ACC112 (cell line): ENCODE results near the gene LRIG2.

Experiments used
- H2AFZ ChIP-seq: fragments of 200-600 bp; sonication (generic); one replicate; pipeline ENCODE4 v1.6.0; 2017; ENCODE audit warnings: antibody characterized with exemption, low read length; ENCODE audit not compliant: unreplicated experiment
- H3K27ac ChIP-seq: fragments of 200-600 bp; sonication (generic); 2 replicates; pipeline ENCODE4 v1.5.1; 2014; ENCODE audit warnings: low read depth, mild to moderate bottlenecking, antibody characterized with exemption, low read length, moderate library complexity
- H3K27me3 ChIP-seq: fragments of 200-600 bp; sonication (generic); 2 replicates; pipeline ENCODE4 v1.6.1; 2014; ENCODE audit warnings: mild to moderate bottlenecking, antibody characterized with exemption, low read length, moderate library complexity, mixed read lengths; ENCODE audit not compliant: insufficient read depth
- H3K36me3 ChIP-seq: fragments of 200-600 bp; sonication (generic); 2 replicates; pipeline ENCODE4 v1.6.1; 2016; ENCODE audit warnings: mild to moderate bottlenecking, antibody characterized with exemption, low read length, moderate library complexity, mixed read lengths; ENCODE audit not compliant: insufficient read depth
- H3K4me1 ChIP-seq: fragments of 200-600 bp; sonication (generic); one replicate; pipeline ENCODE4 v1.6.1; 2016; ENCODE audit warnings: low read length, mixed read lengths; ENCODE audit not compliant: insufficient read depth, unreplicated experiment, control insufficient read depth
- H3K4me3 ChIP-seq: fragments of 200-600 bp; sonication (generic); 2 replicates; pipeline ENCODE4 v1.5.1; 2014; ENCODE audit warnings: mild to moderate bottlenecking, low read depth, low read length
- H3K79me2 ChIP-seq: fragments of 200-600 bp; sonication (generic); one replicate; pipeline ENCODE4 v1.6.0; 2016; ENCODE audit warnings: low read length; ENCODE audit not compliant: control insufficient read depth, unreplicated experiment, insufficient read depth

Gene LRIG2

DNA sequence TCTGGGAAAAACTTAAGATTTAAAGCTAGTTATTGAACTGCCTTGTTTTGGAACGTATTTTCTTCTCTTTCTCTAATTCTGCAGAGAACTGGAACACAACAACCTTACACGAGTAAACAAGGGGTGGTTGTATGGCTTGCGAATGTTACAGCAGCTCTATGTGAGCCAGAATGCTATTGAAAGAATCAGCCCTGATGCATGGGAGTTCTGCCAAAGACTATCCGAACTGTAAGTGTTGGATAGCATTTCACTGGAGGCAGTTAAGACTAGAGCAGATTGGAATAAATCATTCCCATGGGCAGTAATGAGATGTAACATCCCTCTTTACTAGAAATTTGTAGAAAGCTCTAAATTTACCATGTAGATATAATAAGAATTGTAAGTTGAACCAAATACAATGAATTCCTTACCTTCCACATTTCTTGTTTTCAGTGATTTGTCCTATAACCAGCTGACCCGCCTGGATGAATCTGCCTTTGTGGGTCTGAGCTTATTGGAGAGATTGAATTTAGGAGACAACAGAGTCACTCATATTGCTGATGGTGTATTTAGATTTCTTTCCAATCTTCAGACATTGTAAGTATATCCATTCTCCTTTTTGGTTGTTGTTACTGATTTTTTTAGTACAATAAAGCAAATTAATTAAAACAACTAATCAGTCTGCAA, 22.9 kb downstream of the LRIG2 start:
- H3K4me1 ChIP-seq = no peaks in the 10 kb centered on the region
- no peaks in the 10 kb centered on the region for H3K27me3 ChIP-seq
- peaks cover 11% of the 10 kb centered on the region for H3K79me2 ChIP-seq
- H3K4me3 ChIP-seq = no peak overlapping the region
- H2AFZ ChIP-seq = no peak overlapping the region
- H3K27ac ChIP-seq = no peak overlapping the region
- peaks cover 42% of the 10 kb centered on the region for H3K36me3 ChIP-seq

DNA sequence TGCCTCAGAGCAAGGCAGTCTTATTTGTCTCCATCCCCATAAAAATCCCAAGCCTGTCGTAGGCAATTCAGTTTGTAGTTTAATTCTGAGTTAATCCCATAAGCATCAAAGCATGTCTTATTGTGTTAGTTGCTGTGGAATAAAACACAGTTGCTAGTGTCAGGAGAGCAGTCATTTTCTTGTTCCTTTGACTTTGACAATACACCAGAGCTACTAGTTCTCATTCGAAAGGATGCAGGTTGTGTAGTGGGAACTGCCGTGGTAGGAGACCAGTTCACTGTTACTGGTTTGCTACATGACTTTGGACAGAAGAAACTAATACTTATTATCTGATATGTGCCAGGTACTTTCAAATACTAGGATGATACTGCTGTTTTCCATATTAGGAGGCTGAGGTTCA, 23.5 kb downstream of the LRIG2 start:
- Histone ChIP-seq H3K4me1 (no peaks in the 10 kb centered on the region), H3K79me2 (peaks cover 10% of the 10 kb centered on the region), H2AFZ (no peak overlapping the region), H3K36me3 (peaks cover 42% of the 10 kb centered on the region), H3K27ac (no peak overlapping the region), H3K4me3 (no peak overlapping the region), H3K27me3 (no peaks in the 10 kb centered on the region)

DNA sequence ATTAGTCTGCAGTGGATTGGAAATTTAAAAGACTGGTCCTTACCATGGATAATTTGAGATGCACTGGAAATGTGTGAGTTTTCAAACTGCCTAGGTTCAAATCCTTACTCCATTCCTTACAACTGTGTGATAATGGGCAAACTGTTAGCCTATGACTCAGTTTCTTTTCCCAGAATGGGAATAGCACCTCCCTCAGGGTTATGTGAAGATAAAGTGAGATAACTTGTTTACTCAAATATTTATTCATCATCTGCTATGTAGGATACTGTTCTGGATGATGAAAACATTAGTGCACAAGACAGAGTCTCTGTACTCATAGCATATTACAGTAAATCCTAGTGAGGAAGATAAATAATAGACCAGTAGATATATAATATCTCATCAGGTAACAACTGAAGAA, 28.6 kb downstream of the LRIG2 start:
- Histone ChIP-seq H2AFZ (no peak overlapping the region), H3K4me3 (no peak overlapping the region), H3K79me2 (peaks cover 2% of the 10 kb centered on the region), H3K27ac (no peak overlapping the region), H3K36me3 (peaks cover 46% of the 10 kb centered on the region), H3K27me3 (no peaks in the 10 kb centered on the region), H3K4me1 (no peaks in the 10 kb centered on the region)

- H2AFZ ChIP-seq = no peak overlapping the region
- no peak overlapping the region for H3K4me3 ChIP-seq
- H3K27me3 ChIP-seq = no peaks in the 10 kb centered on the region
- no peak overlapping the region for H3K27ac ChIP-seq
- H3K4me1 ChIP-seq = no peaks in the 10 kb centered on the region
- H3K79me2 ChIP-seq = no peaks in the 10 kb centered on the region
- H3K36me3 ChIP-seq = peaks cover 37% of the 10 kb centered on the region
Measured at GRCh38 chr1:113103048-113103447, 30.1 kb downstream of the LRIG2 start.

DNA sequence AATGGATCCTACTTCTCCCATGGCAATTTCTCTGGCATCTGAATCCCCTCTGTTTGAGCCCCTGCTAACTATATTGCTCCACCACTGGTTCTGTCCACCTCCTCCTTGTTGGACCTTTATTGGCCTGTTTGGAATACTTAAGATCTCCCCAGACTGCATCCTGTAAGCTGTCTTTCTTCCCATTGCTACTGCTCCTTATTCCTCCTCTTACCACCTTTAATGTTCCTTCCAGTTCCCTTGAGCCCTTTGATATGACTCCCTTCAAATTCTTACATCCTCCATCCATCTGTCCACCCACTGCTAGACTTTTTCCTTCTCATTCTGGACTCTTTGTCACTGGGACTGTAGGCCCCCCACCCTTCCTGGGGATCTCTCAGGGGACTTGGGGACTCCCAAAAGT, 31.0 kb downstream of the LRIG2 start:
- Histone ChIP-seq H3K36me3 (peaks cover 32% of the 10 kb centered on the region), H2AFZ (no peak overlapping the region), H3K4me1 (no peaks in the 10 kb centered on the region), H3K79me2 (no peaks in the 10 kb centered on the region), H3K27ac (no peak overlapping the region), H3K27me3 (no peaks in the 10 kb centered on the region), H3K4me3 (no peak overlapping the region)

- Histone ChIP-seq H2AFZ (no peak overlapping the region), H3K36me3 (peaks cover 23% of the 10 kb centered on the region), H3K27ac (no peak overlapping the region), H3K79me2 (no peaks in the 10 kb centered on the region), H3K4me3 (no peak overlapping the region), H3K4me1 (peaks cover 9% of the 10 kb centered on the region), H3K27me3 (no peaks in the 10 kb centered on the region)
Measured at GRCh38 chr1:113106910-113107309, 33.9 kb downstream of the LRIG2 start.

GRCh38 chr1:113109908-113110554, 37.0 kb downstream of the LRIG2 start:
- H3K4me1 ChIP-seq = peaks cover 9% of the 10 kb centered on the region
- no peaks in the 10 kb centered on the region for H3K27me3 ChIP-seq
- H3K79me2 ChIP-seq = no peaks in the 10 kb centered on the region
- H3K36me3 ChIP-seq = peaks cover 25% of the 10 kb centered on the region
- H3K4me3 ChIP-seq = no peak overlapping the region
- no peak overlapping the region for H2AFZ ChIP-seq
- H3K27ac ChIP-seq = peak overlapping the region; percentile 94

- Histone ChIP-seq H3K4me1 (no peaks in the 10 kb centered on the region), H3K27me3 (no peaks in the 10 kb centered on the region), H3K4me3 (no peak overlapping the region), H3K79me2 (no peaks in the 10 kb centered on the region), H3K27ac (no peak overlapping the region), H2AFZ (no peak overlapping the region), H3K36me3 (peaks cover 43% of the 10 kb centered on the region)
Measured at GRCh38 chr1:113118266-113118665, 45.3 kb downstream of the LRIG2 start.

- no peak overlapping the region for H3K27ac ChIP-seq
- H3K4me1 ChIP-seq = no peaks in the 10 kb centered on the region
- H3K36me3 ChIP-seq = peaks cover 36% of the 10 kb centered on the region
- H3K27me3 ChIP-seq = no peaks in the 10 kb centered on the region
- no peak overlapping the region for H3K4me3 ChIP-seq
- H2AFZ ChIP-seq = no peak overlapping the region
- no peaks in the 10 kb centered on the region for H3K79me2 ChIP-seq
Measured at GRCh38 chr1:113123737-113124136, 50.7 kb downstream of the LRIG2 start.

DNA sequence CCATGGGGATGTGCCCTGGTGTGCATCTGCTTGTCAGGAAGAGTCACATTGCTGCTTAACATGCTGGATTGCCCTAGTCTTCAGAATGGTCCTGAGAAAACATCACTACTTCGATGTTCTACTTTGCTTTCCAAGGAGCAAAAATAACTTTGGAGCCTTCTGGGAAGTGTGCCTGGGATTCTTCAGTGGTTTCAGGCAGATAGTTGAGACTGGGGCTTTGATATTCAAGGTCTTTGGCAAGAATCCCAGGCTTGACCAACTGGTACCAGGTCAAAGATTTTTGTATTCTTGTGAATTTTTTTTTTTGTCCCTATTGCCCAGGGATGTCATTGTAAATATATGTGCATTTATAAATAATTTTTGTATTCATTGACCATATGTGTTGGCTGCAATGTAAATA, 51.4 kb downstream of the LRIG2 start:
- Histone ChIP-seq H3K4me1 (no peaks in the 10 kb centered on the region), H3K4me3 (no peak overlapping the region), H3K79me2 (no peaks in the 10 kb centered on the region), H3K36me3 (peaks cover 31% of the 10 kb centered on the region), H3K27me3 (no peaks in the 10 kb centered on the region), H3K27ac (no peak overlapping the region), H2AFZ (no peak overlapping the region)

- Histone ChIP-seq H3K27ac (no peak overlapping the region), H3K36me3 (peaks cover 26% of the 10 kb centered on the region), H3K79me2 (no peaks in the 10 kb centered on the region), H2AFZ (no peak overlapping the region), H3K4me3 (no peak overlapping the region), H3K4me1 (no peaks in the 10 kb centered on the region), H3K27me3 (no peaks in the 10 kb centered on the region)
Measured at GRCh38 chr1:113125517-113125916, 52.5 kb downstream of the LRIG2 start.
